ENCODE measurements around the gene ABLIM3.

- TF ChIP-seq CTCF (IDR thresholded peaks at IDR 0.05; ENCODE audit: insufficient read depth, low read length, poor library complexity, severe bottlenecking) (no peak), EZH2phosphoT487 (conservative IDR thresholded peaks at IDR 0.05; ENCODE audit: low read length) (no peak)
These were observed 156.2 kb downstream of the ABLIM3 start for GRCh38 chr5:149297340-149298025.

Measured in SU-DHL-6 (cell line).